NCI-H345 (cell line): ENCODE measurements around the gene ZDHHC17.

Source experiments
- DNase-seq: peaks from one replicate; lab custom pipeline; 2025; lab: John Stamatoyannopoulos, UW

Gene ZDHHC17

DNA sequence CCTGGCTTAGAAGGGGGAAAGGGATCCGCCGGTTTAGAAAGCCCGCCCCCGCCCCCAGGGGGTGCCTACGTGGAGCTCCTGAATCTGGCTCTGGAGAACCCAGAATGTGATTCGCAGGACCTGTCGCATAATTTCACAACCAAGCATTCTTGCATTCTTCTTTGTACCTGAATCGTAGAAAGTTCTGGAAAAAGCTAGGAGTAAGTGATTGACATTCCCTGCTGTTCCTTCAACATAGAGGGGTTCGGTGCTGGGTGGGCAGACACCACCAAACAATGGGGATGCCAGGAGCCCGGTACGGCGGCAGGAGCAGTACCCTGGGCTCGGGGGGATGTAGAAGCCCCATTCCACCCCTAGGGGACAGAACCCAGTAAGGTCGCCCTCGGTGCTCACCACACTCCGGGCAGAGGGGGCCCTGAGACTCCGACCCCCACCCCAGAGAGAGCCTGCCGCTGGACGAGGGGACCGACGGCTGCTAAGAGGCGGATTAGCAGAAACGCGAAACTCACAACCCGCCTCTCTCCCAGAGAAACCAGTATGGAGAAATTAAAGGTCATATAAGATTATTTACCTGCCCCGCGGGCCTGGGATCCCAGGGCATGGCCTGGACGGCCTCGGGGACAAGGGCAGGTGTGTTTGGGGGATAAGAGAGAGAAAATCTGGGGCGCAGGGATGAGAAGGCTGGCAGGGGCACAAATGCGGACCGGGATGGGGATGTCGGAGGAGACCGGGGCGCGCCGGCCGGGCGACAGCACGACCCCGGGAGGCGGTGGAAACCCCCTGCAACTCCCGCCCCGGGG, 114.4 kb downstream of the ZDHHC17 start:
- DNase-seq: peak; percentile 66

DNA sequence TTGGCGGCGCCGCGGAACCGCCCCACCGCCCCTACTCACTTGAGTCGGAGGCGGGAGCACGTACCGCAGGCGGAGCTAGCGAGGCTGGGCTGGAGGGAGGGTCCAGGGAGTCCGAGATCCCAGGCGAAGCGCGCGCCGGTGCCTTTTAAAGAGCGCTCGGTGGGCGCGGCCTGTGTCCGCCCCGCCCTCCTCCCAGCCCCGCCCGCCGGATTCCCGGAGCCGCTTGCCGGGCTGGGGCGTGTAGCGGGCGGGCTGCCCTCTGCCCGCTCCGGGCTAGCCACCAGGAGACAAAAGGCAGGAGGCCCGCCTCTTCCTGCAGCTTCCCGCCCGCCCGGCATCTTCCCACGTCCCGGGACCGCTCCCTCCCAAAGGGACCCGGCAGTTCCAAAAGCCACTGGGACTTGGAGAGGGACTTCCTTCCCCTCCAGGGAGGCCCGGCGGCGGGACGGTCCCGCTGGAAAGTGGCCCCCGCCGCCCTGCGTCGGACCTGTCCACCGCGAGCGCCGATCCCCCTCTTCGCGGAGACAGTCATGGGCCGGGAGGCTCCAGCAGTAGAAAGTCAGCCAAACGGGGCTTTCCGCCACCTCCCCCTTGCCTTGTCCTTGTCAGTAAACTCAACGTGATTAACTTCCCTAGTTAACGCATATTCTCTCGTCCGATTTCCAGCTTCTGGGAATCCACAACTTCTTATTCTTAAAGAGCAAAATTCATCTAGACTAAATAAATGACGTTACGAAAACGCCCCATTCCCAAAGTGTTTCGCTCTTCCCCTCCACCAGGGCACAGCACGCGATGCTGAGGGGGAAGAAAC, 115.2 kb downstream of the ZDHHC17 start, which contains the start of gene CSRP2:
TSS of gene CSRP2 (minus strand) at position 121 of the 811 bp plus-strand sequence. CDS start 12,759 bp downstream, outside the sequence.
- DNase-seq: peak; percentile 93

DNA sequence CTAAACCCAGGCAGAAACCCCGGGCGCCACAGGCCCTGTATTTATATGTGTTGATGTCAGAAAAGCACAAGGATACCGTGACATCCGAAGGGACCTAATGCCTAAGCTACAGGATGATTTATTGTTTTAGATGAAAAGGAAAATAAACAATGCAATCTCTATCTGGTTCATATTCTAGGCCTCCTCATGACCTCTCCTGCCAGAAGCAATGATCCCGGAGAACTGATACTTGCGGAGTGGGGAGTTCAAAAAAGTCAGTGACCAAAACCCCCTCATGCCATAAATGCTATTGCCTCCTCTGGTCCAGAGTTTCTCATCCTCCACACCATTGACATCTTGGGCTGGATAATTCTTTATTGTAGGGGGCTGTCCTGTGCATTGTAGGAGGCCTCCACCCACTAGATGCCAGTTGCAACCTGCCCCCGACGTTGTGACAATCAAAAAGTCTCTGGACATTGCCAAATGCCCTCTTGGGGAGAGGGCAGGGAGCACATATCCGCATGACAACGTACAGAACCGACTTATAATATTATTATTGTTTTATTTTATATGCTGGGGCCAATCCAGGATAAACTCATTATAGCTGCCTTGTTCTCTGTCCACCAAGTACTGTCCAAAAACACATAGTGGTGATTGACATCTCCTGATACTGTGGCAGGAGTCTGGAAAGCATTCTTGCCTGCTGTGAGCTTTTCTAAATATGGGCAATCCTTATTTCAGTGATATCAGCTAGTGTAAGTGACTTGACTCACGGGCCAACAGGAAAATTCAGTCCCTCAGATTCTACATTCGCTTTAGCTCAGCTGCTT, 116.0 kb downstream of the ZDHHC17 start:
- DNase-seq: no peak

DNA sequence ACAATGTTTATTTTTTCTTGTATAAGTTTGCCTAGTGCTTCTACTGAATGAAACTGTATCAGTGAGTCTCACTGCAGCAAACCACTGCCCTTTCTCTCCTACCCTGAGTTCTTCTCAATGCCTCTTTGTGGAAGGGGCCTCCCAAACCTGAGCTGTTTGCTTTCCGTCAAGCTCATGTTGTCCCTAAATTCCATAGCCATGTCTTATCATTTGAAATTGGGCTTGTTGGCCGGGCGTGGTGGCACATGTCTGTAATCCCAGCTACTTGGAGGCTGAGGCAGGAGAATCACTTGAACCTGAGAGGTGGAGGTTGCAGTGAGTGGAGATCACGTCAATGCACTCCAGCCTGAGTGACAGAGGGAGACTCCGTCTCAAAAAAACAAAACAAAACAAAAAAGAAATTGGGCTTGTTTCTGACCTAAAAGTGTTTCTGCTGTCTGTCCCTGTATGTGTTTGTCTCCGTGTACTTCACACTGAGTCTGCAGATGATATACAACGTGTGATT, 116.7 kb downstream of the ZDHHC17 start:
- no peak for DNase-seq

- DNase-seq: no peak
These were observed 117.2 kb downstream of the ZDHHC17 start for GRCh38 chr12:76881142-76881541.

DNA sequence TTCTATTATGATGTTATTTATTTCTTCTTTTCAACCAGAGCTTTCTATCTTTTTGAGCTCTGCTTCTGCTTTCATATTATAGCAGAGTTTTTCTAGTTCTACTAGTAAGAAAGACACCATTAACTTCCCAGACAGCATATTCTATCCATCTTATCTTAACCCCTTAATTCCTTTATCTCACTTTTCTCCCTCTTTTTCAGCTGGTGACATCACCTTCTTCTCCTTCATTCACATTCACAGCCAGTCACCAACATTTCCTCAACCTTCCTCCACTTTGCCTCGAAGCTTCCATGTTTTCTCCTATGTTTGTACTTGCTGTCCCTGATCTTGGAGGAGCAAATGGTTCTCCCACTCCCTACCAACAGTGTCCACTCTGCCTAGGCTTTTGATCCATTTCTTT, 118.5 kb downstream of the ZDHHC17 start:
- no peak for DNase-seq

- no peak for DNase-seq
These were observed 119.2 kb downstream of the ZDHHC17 start for GRCh38 chr12:76883151-76883550.

GRCh38 chr12:76883811-76884210, 119.9 kb downstream of the ZDHHC17 start:
- DNase-seq: no peak

DNA sequence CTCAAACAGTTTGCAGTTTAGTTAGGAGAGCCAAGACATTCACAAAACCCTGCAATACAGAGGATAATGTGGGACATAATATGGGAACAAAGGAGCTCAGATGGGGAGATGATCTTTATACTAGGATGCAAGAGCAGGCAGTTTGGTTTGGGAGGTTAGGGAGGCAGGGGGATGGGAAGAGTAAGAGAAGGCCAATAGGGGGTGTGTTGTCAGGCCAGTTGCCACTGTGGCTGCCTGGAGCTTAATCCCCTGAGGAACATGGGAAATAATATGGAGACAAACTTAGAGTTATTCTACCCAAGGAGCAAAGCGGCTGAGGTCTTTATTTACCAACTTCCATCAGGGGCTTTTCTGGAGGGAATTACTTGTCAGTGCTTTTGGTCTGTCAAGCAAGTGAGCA, 124.9 kb downstream of the ZDHHC17 start:
- DNase-seq: no peak

DNA sequence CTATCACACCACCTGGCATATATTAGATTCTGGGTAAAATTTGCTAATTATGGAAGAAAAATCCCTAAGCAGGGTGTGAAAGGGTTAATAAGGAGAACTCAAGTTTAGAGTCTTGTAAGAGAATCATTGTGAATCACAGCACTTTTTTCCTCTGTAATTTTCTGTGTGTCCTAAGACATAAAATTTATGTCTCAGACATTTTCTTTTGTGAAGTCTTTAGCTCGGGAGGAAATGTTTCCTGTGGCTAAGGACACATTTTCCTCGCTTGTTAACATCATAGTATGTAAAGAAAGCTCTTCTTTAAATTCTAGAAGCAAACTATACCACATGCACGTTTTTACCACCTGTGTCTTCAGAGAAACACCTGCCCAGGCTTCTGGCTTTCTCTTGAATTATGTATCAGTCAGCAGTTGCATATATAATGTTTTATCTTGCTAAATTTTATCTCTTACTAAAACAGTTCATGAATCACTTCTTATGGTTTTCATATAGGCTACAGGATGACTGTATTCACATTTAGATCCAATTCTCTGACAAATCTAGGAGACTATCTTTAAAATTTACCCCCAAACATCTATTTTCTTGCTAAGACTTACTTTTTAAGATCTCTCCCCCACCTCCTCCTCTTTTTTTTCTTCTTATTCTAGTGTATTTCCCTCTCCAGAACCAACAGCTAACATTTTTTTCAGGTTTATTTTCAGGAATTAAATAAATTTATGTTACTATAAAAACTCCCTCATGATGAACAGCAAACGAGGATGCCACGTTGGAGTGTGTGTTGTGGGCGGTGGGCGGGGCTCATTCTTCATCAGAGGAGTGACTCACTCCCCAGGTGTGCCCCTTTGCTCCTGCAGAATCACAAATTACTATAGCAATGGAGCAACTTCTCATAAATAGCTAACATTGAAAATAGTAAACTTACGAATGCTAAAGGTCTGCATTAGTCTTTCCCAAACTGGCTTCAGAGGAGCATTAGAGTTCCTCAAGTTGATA, 126.5 kb downstream of the ZDHHC17 start:
- DNase-seq: no peak

GRCh38 chr12:76891609-76892008, 127.7 kb downstream of the ZDHHC17 start:
- no peak for DNase-seq

GRCh38 chr12:76895796-76896195, 131.9 kb downstream of the ZDHHC17 start:
- no peak for DNase-seq

DNA sequence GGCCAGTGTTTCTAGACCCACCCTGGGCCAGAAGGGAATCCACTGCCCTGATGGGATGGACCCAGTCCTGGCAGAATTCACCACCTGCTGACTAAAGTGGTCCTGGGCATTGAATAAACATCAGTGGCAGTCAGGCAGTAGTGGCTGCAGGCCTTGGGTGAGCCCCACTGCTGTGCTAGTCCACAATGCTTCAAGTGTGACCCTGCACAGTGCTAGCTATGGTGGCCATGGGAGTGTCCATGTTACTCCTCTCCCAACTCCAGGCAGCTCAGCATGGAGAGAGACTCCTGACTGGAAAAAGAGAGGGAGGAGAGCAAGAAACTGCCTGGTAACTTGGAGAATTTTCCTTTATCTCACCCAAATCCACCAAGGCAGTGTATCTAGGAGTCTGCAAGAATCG, 132.4 kb downstream of the ZDHHC17 start:
- no peak for DNase-seq

GRCh38 chr12:76898442-76898841, 134.5 kb downstream of the ZDHHC17 start:
- no peak for DNase-seq

GRCh38 chr12:76899522-76899921, 135.6 kb downstream of the ZDHHC17 start:
- no peak for DNase-seq

- DNase-seq: no peak
These were observed 137.9 kb downstream of the ZDHHC17 start for GRCh38 chr12:76901628-76902380.
